Colon (tissue), 2 donors: ENCODE measurements around the gene CFD.
"Not testable (repeated sequence)": the region's sequence is repeated elsewhere in the genome, so short reads cannot be mapped to it uniquely, and the experiment has no call there.

ENCODE experiments used
- FAIRE-seq: peaks from 2 replicates; lab custom pipeline; 2012; peaks lifted over from hg19 to GRCh38; lab: Jason Lieb, UNC
- donor health status: control.
- donor health status: control.

Gene CFD

GRCh38 chr19:825897-826644 lies 33.4 kb upstream of the CFD start:
- FAIRE-seq, result no peak

GRCh38 chr19:827314-827709 lies 32.2 kb upstream of the CFD start:
- FAIRE-seq, result no peak

- no peak for FAIRE-seq
These were observed 31.6 kb upstream of the CFD start, which contains the start of gene AZU1 for GRCh38 chr19:827710-828321. Gene AZU1, plus strand, starts transcription at chr19:827837. Its CDS starts 10 bp downstream, at chr19:827847.

GRCh38 chr19:829129-829758 lies 30.2 kb upstream of the CFD start:
- FAIRE-seq, result no peak

GRCh38 chr19:831407-832369 lies 27.8 kb upstream of the CFD start:
- FAIRE-seq, result no peak

GRCh38 chr19:834216-834615 lies 25.2 kb upstream of the CFD start:
- no peak for FAIRE-seq

- FAIRE-seq, result no peak
These were observed 24.2 kb upstream of the CFD start for GRCh38 chr19:835210-835810.

- FAIRE-seq, result no peak
These were observed 18.8 kb upstream of the CFD start, which contains the start of gene PRTN3 for GRCh38 chr19:840519-841206. Gene PRTN3, plus strand, starts transcription at chr19:840999. Its CDS starts 10 bp downstream, at chr19:841009.

GRCh38 chr19:842802-843179 lies 16.7 kb upstream of the CFD start:
- not testable (repeated sequence) for FAIRE-seq

- no peak for FAIRE-seq
These were observed 16.2 kb upstream of the CFD start for GRCh38 chr19:843180-843835.

GRCh38 chr19:843836-844545 lies 15.5 kb upstream of the CFD start:
- FAIRE-seq, result no peak

- FAIRE-seq, result no peak
These were observed 14.9 kb upstream of the CFD start for GRCh38 chr19:844546-844971.

- no peak for FAIRE-seq
These were observed 13.6 kb upstream of the CFD start for GRCh38 chr19:845707-846521.

GRCh38 chr19:848386-848921 lies 11.0 kb upstream of the CFD start:
- no peak for FAIRE-seq

GRCh38 chr19:849195-849594 lies 10.3 kb upstream of the CFD start:
- not testable (repeated sequence) for FAIRE-seq

- no peak for FAIRE-seq
These were observed 9.1 kb upstream of the CFD start for GRCh38 chr19:850221-850978.

GRCh38 chr19:850979-851335 lies 8.5 kb upstream of the CFD start:
- FAIRE-seq, result no peak
